Effector CD8-positive, alpha-beta T cell (primary cell): Measurements from ENCODE around the gene CTIF.

Experiments used
- DNase-seq: peaks from one replicate; lab custom pipeline; 2025; lab: John Stamatoyannopoulos, UW

The CTIF gene

GRCh38 chr18:48819781-48820482, 281.1 kb downstream of the CTIF start:
- DNase-seq: no peak

GRCh38 chr18:48820483-48821250, 281.8 kb downstream of the CTIF start:
- no peak for DNase-seq

- DNase-seq: no peak
Measured at GRCh38 chr18:48821251-48821590, 282.4 kb downstream of the CTIF start.

- DNase-seq: no peak
Measured at GRCh38 chr18:48821845-48822244, 283.0 kb downstream of the CTIF start.

DNA sequence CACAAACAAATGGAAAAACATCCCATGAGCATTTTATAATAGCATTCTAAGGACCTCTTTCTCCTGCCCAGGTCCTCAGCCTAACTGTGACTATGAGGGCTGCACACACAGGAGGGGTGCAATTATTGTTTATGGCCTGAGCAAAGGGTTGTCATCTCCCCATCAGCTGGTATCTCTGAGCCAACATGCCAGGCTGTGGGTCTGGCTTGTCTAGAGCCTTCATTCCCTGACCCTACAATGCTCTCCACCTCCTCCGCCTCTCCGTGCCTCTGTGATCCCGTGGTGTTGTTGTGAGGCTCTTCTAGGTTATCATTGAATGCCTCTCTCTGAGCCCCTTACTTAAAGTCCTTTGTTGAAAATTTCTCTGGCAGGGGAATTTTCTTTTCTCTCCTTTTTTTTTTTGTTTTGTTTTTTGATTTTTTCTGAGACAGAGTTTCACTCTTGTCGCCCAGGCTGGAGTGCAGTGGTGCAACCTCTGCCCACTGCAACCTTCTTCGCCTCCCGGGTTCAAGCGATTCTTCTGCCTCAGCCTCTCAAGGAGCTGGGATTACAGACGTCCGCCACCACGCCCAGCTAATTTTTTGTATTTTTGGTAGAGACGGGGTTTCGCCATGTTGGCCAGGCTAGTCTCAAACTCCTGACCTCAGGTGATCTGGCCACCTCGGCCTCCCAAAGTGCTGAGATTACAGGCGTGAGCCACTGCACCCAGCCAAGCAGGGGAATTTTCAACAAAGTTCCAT, 285.6 kb downstream of the CTIF start:
- no peak for DNase-seq

- DNase-seq: no peak
Measured at GRCh38 chr18:48825101-48825745, 286.4 kb downstream of the CTIF start.

- DNase-seq: no peak
Measured at GRCh38 chr18:48826271-48826670, 287.4 kb downstream of the CTIF start.

- DNase-seq: no peak
Measured at GRCh38 chr18:48826806-48827205, 288.0 kb downstream of the CTIF start.

DNA sequence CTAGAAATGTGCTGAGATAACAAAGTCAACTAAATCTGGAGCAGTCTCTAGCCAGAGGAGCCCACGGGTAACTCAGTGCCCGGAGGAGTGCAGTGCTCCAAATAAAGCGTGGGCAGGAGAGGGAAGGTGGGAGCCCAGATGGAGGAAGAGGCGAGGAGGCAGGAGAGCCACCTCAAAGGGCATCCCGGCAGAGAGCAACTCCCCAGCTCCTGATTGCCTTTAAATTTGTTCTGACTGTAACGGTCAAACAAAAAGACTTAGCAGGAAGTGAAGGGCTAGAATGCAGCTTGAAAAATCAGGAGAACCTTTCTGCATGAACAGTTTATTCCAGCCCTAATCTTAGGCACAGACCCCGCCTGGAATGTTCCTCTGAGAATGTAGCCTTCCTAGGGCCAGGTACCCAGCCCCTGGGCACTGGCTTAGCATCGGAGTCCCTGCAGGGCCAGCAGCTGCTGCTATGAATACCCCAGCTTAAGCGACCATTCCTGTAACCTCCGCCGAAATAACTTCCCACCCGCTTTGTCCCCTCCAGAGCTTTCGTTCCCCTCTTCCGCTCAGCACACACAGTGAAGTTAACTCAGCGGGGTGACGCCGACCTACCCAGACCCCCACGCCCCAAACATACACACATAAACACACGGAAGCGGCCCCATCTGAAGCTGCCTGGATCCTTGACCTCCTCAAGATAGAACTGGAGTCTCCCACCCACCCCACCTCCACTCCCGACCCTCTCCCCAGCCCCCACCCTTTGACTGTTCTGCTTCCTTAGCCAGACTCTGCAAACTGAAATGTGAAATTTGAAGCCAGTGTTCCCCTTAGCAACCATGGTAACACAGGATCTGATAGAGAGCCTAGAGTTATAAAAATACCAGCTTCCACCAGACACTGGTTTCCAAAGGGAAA, 288.7 kb downstream of the CTIF start:
- no peak for DNase-seq

- no peak for DNase-seq
Measured at GRCh38 chr18:48828194-48828545, 289.3 kb downstream of the CTIF start.

DNA sequence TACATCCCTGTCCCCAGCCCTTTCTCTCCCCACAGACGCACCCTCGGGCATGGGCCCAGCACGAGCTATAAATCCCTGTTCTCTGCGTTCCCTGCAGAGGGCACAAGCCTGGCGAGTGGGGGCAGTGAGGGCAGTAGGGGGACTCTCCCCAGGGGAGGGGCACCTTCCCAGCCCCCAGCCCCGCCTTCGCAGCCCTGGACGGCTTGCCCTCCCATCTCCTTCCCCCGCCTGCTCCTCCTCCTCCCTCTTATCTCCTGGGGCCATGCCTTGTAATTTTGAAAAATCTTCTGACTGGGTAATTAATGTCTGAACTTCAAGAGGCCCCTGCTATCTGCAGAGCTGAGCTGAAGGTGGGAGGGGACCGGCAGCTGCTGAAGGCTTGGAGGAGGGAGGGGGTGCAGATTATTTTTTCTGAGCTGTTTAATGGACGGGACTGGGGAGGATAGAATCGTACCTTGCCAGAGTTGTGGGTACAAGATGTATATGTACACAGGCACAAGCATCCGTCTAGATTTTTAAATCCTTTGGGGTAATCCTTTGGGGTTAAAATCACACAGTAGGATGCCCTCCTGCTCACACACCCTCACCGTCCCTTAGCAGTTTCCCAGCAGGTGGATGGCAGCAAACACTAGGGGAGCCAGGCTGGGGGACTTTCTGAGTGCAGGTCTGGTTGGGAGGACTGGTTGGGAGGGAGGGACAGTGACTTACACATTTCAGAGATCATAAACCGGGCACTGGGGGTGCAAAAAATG, 290.0 kb downstream of the CTIF start:
- DNase-seq: no peak

DNA sequence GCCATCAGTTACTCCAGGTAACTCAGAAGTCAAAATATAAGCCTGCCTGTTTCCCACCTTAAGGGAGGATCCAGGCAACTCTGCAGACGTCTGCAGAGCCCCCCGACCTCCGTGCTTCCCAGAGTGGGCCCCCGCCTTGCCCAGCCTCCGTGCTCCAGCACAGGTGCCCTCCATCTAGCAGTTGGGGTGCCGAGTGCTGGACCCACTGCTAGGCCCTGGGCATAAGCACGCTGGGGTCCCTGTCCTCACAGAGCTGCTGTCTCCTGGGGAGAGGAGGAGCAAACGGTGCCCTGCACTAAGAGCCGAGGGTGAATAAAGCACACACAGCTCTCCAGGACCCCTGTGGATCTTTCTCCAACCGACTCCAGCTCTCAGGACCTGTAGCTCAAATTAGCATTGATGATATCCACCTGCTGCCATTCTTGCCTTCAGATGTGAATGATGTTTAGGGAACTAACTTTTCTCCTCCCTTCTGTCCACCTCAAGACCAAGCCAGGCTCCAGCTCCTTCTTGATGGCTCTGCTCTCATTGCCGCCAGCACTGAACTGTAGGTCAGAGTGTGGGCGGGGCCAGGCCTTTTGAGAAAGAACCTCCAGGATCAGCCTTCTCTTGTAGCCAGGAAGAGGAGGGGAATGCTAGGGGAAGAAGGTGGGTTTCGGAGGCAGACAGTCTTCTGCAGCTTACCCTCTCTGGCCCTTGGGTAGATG, 290.8 kb downstream of the CTIF start:
- DNase-seq: no peak

GRCh38 chr18:48831113-48831759, 292.4 kb downstream of the CTIF start:
- no peak for DNase-seq

DNA sequence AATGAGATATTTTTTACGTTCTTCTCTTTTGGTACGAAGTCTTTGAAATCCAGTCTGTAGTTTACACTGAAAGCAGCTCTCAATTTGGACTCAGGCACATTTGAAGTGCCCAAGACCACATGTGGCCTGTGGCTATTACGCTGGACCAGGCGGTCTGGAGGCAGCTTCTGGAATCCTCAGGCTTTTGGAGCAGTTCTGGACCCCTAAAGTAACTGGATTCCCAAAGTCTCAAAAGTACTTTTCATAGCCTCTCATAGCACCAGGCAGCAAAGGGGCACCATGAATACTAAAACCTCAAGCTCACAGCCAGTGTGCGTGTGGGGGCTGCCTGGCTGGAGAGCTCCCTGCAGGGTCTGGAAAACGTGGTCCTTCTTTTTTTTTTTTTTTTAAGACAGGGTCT, 293.0 kb downstream of the CTIF start:
- DNase-seq: no peak

- no peak for DNase-seq
Measured at GRCh38 chr18:48832938-48833700, 294.3 kb downstream of the CTIF start.

GRCh38 chr18:48833701-48834412, 295.0 kb downstream of the CTIF start:
- DNase-seq: no peak

DNA sequence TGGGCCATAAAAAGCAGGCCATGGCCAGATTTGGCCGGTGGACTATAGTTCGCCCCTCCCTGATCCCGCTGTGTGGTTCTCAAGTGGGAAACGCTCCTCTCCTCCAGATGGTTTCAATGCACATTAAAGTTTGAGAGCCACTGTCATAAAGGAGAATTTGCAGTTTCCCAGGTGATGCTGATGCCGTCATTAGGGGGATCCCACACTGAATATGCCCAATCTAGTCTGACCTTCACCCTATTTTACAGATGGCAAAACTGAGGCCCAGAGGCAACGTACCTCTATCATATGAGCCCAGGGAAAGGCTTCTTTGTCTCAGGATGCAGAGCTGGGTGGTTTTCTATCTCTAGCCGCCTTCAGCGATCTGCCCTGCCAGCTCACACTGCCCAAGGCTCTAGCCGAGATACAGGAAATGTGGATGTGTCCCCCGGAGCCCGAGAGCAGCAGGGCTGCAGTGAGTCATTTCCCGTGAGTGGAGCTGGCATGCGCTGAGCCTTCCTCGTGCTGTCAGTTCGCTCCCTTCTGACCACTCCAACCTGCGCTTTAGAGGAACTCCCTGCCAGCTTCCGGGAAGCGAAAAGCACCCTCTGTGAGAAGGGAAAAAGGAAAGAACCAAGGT, 295.7 kb downstream of the CTIF start:
- DNase-seq: peak; percentile 11

DNA sequence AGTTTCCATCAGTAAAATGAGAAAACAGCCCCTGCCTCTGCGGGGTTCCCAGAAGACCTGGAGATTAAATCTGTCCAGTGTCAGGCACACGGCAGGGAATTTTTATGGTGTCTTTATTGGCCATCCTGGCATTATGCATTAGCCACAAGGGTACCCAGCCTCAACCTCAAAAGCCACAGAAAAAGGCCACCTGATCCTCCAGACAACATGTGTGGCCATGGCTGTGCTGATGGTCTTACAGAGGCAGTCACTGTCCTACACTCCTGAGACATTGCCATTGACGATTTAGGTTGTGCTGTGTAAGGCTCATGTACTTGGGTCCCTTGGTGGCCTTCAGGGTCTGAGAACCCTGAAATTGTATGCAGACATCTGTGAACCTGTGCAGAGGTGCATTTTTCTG, 296.3 kb downstream of the CTIF start:
- DNase-seq: no peak
